ENCODE measurements around the gene SSU72.

Gene SSU72

DNA sequence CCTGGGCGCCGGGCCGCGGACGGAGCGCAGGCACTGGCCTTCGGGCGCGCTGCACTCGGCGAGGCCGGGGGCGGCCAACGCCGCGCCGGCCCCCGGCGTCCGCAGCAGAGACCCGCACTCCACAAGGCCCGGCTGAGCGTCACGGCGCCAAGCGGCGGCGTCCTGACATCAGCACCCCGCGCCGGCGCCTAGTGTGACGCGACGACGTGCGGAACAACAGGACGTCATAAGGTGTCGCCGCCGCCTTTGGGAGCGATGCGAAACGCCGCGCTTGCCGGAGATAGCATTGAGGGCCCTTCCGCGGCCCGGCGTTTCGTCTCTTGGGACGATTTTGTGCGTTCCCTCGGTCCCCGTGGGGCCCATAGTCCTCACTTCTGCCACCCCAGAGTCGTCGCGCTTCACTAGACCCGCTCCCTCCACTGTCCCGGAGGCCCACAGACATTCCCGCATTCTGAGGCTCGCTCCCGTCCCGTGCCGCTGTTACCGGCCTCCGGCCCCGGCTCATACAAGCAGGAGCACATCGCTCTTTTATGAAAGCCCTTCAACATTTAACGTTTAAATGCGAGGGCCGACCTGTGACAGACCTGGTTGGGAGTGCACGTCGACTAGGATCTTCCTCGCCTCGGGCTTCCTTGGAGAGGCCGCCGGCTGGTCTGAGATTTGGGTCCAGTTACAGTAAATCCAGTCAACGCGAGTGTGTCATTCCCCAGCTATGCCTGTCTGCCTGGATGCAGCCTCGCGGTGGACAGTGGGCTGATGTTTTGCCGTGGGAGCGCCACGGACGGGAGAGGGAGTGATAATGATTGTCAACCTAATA is at the start of gene SSU72:
Gene SSU72, minus strand, starts transcription at position 143 of the 817 bp plus-strand sequence. CDS start 306 bp downstream, outside the sequence.
- DNase-seq, result peak; percentile 97

DNA sequence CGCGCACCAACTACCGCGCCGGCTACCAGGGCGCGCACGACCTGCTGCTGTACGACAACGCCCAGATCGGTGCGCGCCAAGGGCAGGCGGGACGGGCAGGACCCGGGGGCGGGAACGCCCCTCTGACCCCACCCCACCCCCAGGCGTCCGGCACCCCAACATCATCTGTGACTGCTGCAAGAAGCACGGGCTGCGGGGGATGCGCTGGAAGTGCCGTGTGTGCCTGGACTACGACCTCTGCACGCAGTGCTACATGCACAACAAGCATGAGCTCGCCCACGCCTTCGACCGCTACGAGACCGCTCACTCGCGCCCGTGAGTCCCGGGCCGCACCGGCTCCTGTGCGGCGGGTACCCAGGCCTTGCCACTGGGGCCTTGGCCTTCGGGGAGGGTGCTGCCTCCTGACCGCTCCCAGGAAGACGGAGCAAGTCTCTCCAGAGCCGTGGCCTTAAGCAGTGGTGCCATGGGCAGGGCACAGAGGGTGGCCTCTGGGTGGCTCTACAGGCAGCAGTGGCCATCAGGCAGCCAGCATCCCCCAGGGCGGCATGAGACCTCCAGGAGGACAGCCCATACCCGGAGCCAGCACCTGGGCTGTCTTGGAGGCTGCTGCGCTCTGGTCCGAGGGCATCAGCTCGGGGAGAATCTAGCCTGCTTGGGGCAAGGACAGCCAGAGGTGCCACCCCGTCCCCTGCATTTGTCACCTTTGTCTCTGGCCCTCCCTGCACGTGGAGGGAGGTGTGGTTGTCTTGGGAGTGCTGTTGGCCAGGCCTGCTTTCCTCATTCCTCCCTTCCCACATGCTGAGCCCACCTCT is 49.2 kb upstream of the SSU72 start:
- DNase-seq, result no peak

DNA sequence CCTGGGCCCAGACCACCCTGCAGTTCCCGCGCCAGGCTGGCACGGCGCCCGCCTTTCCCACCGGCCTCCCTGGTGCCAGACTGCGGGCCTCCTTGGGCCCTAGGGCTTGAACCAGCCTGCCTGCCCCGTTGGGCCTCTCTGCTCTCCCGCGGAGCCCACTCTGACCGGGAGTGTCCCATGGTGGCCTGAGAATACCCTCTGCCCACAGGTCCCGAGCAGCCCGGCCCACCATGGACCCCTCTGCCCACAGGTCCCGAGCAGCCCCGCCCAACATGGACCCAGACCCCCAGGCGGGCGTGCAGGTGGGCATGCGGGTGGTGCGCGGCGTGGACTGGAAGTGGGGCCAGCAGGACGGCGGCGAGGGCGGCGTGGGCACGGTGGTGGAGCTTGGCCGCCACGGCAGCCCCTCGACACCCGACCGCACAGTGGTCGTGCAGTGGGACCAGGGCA is 48.5 kb upstream of the SSU72 start:
- DNase-seq, result no peak

DNA sequence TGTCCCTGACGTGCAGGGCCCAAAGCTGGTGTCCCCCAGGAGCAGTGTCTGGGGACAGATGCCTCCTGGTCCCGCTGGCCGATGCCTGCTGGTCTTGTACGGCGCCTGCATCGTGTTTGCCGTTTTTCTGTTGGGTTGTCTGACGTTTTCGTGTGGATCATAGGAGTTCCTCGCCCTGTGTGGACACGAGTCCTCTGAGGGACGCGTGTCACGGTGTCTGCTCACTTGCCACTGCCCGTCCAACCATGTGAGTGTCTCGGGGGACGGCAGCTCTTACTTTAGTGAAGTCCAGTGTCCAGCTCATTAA is 48.1 kb upstream of the SSU72 start:
- DNase-seq, result no peak

DNA sequence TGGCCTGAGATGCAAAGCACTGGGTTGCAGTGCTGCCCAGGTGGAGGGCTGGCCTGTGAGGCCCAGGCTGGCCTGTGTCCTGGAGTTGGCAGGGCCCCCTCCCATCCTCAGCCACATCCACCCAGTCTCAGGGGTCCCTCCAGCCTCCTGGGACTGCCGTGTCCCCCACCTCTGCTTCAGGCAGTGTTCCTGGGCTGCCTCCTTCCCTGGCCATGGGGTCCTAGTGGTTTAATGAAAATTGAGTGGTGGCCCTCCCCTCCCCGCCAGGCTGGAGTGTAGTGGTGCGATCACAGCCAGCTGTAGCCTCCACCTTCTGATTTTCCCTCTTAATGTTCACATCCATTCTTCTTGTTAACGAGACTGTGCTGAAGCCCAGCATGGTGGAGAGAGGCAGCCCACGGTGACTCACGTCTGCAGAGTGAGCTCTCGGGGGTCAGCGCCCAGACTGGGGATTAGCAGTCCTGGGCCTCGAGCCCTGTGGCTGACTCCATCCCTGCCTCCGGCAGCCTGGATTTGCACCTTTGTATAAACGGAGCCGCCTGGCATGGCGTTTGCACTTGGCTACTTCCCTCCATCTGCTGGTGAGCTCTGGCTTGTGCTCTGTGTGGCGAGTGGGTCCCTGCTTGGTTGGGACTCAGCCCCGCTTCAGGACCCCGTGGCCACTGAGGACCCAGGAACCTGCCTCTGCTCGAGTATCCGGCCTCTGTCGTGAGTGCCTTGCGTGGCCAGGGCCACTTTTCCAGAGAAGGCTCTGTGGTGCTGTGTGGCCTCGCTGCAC is 47.5 kb upstream of the SSU72 start:
- DNase-seq, result no peak

DNA sequence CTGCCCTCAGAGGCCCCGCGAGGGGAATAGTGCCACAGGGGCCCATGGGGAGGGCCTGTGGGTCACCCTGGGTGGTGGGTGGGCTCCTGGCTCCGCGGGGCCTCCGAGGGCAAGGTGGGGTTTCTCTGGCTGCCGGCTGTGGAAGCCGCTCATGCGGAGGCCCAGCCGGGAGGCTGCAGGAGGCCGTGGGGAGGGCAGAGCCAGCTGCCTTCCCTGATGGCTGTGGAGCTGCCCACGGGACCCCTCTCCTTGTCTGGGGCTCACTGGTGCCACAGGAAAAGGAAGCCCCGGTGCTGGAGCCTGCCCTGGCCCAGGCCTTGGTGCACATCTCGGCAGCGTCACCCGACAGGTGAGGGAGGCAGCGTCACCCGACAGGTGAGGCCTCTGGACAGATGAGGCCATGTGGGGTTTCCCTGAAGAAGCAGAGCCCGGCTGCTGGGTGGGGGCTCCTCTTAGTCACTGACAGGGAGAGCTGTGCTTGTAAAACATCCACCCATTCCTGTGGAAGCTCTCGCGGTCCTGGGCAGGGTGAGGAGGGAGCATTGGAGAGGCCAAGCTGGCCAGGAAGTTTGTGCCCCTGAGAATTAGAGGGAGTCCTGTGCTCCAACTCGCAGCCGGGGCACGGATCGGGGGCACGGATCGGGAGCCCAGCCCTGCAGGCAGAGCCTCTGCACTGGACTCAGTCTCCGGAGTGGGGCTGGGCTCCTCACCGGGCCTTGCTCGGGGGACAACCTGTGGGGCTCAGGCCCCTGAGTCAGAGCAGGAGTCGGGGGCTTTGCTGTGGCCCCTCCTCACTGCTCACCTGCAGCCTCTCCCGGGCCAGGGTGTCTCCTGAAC is 46.7 kb upstream of the SSU72 start:
- DNase-seq, result no peak

DNA sequence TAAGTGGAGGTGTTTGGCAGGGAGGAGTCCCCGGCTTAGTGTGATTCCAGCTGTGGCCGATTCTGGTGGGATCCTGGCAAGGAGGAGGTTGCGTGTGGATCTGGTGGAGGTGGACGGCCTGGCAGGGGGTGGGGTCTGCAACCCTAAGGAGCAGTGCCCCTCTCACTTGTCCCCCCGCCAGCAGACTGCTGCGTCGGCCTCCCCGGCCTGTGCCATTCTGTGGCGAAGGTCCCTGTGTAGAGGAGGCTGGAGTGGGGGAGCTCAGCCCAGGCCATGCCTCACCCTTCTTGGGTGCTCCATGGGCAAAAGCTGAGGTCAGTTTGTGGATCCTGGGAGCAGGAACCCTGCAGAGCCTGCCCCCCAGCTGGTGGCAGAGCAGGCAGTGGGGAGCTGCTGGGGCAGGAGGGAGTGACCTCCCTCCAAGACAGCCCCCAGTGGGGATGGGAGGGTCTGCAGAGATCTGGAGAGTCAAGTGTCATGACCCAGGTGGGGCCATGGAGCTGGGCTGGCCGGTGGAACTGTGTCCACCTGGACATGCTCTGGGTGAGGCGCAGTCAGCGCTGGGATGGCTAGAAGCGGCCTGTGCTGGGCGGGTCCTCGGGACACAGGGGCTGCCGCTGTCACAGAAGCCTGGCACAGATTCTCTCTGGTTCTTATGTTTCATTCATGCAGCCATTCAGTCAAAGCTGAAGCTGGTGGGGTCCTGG is 45.9 kb upstream of the SSU72 start:
- no peak for DNase-seq

DNA sequence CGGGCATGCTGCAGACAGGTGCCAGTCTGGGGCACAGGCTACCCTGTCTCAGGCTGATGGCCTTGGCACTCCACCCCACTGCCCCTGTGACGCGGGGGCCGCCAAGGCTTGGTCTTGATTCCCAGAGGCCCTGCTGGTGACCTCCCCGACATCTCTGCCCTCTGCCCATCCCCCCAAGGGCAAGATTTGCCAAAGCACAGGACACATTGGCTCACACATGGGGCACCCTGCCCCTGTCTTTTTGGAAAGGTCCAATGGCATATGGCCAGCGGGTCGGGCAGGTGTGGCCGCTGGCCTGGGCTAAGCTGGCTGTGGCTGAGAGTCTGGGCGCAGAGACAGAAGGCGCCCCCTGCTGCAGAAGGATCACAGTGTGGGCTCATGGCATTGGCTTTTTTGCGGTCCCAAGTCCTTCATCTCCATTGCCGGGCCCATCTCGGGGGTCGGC is 45.3 kb upstream of the SSU72 start:
- DNase-seq, result peak; percentile 28

DNA sequence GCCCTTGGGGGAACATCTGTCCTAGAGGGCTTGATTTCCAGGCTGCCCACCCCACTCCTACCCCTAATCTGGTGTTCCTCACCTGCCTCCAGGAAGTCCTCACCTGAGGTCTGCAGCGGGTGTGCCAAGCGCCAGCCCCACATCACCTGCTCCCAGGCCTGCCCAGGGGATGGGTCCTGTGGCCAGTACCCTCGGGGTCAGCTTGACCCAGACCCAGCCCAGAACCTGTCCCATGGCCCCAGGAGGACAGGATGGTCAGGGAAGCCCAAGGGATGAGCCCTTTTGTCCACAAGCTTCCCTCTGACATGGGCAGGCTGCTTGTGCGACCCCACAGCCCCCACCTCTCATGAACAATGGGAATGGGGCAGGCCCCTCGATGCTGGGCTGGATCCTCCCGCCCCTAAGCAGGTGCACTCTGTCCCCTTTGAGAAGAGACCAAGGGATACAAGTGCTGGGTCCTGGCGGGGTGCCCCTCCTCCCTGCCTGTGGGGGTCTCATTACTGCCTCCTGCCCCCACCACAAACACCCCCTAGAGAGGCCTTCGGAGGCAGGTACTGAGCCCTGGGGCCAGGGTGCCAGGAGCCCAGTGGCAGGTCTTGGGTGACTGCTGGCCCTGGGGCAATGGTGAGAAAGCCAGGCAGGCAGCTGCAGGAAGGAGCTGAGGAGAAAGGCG is 43.9 kb upstream of the SSU72 start:
- DNase-seq, result no peak

DNA sequence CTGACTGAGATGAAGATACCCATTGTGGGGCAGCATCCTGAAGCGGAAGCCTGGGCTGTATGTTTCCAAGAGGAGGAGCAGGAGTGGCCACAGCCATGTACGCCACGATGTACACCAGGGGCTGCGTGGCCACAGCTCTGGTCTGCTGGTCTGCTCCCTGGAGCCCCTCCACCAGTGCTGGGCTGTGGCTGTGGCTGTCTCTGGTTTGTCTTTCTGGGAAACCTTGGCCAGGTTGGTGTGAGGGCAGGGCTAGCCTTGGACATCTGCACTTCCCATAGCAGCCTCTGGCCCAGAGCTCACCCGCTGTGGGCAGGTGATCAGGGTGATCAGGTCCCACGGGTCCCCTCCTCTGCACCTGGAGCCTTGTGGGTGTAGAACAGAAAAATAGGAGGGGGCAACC is 43.3 kb upstream of the SSU72 start:
- no peak for DNase-seq

DNA sequence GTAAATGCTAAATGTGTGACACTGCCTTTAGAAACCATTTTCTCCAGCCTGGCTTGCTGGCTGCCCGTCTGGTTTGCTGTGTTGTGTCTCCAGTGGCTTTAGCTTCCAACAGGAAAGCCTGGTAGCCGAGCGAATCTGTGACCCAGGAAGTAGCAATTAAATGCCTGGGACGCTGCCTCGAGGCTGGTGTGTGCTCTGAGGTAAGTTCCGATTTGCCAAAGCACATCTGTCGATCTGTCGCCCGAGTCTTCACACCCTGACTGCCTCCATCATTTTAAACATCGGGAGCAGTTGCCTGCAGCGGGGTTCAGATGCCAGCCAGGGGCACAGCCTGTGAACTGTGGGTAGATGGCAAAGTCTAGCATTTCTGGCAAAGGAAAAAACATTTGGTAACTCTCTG is 42.9 kb upstream of the SSU72 start:
- DNase-seq, result no peak

DNA sequence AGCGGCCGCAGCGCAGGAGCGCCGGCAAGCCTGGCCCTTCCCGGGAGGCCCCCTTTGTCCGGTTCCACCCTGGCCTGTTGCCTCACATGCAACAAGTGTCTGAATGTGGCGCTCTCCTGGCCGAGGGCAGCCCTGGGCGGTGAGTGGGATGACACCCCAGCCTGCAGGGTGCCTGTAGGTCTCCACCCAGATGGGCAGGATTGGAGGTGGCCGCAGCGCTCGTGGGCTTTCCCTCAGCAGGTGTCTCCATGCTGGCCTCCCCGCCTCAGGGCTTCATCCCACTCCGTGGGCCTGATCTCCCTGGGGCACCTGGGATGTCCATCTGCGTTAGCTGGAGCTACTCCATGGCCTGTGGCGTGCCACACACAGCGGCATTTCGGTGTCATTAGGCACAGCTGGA is 42.2 kb upstream of the SSU72 start:
- DNase-seq, result no peak

DNA sequence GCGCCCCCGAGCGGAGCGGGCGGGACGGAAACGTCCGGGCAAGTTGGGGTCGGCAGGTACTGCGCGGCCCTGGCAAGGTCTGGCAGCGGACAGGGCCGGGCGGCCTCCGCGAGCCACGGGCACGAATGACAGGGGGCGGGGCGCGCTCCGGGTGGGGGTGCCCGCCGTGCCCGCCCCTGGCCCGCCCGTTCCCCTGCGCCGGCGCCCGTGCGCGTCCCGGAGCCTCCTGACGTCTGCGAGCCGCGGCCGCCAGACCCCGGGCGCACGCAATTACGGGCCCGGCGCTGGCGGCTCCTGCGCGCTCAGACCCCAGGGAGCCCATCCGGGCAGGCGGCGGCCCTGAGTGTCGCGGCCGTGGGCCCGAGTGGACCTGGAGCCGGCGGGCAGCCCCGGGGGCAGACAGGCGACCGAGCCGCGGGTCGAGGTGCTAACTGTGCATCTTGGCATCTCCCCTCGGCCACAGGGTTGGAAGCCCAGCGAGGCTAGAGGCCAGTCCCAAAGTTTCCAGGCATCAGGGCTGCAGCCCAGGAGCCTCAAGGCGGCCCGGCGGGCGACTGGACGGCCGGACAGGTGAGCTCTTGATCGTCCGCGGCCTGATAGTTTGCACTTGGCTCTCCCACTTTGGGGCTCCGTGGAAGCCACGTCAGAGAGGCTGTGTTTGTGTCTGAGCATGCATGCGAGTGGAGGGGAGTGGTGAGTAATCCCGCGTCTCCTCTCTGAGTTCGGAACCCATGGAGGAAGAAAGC is 41.6 kb upstream of the SSU72 start:
- DNase-seq, result peak; percentile 61

DNA sequence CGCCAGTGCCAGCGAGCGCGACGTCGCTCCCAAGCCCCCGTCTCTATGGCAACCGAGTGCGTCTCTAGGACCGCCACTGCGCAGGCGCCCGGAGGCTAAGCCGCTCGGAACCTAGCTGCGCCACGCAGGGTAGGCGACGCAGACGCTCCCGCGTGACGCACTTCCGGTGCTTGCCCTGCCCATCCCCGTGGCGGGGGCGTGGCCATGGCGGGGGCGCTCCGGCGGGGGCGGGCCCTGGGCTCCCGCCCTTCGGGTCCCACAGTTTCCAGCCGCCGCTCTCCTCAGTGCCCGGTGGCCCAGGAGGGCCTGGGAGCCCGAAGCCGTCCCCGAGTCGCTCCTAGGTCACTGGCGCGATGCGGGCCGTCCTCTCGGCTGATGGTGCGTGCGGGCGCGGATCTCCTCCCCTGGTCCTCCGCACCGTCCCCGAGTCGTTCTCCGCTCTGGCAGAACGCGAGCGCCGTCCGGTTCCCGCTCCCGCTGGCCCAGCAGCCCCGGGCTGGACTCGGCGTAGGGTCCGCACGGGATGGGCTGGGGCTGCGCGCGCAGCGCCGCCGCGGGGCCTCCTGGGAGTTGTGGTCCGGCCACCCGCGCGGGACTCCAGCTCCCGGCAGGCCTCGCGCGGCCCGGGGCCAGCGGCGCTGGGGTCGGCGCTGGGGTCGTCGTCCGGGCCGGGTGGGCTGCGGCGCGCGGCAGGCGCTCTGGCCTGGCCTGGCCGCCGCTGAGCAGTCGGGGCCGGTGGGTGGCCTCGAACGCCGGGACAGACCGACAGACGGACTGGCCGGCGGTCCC is 40.8 kb upstream of the SSU72 start, which contains the start of gene MIB2:
Gene MIB2, plus strand, starts transcription at position 245 of the 789 bp plus-strand sequence. CDS start 7,953 bp downstream, outside the sequence.
- peak; percentile 99 for DNase-seq

DNA sequence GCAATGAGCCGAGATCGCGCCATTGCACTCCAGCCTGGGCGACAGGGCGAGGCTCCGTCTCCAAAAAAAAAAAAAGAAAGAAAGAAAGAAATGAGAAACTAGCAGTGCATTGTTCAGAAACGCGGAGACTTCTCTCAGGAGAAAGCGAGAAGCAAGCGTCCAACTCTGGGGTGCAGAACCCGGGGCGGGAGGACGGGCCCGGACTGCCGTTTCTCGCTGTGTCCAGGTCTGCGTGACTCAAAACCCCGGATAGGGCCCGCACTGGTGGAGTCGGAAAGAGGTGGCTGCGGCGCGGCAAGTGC is 40.2 kb upstream of the SSU72 start:
- DNase-seq, result no peak

DNA sequence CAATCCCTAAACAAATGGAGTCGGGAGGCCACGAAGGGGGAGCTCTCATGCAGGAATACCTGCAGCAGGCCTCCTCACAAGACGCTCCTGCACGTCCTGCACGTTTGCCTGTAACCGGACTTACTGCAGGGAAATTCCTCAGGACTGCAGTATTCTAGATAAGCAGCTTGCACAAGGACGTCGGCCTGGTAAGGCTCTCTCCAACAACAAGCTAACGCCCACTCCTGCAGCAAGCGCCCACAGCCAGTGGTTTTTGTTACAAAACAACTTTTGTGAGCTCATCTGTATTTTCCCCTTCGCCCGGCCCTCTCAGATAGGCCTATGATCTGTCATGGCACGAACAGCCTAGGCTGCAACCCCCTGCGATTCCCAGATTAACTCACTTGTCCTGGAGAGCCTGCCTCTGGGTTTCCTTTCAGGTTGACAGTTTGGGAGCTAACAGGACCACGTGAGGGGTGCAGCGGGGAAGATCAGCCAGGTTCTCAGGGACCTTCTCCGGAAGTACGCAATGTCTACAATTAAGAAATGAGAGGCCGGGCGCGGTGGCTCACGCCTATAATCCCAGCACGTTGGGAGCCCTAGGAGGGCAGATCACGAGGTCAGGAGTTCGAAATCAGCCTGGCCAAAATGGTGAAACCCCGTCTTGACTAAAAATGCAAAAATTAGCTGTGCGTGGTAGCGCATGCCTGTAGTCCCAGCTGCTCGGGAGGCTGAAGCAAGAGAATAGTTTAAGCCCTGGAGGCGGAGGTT is 39.7 kb upstream of the SSU72 start:
- peak; percentile 96 for DNase-seq

DNA sequence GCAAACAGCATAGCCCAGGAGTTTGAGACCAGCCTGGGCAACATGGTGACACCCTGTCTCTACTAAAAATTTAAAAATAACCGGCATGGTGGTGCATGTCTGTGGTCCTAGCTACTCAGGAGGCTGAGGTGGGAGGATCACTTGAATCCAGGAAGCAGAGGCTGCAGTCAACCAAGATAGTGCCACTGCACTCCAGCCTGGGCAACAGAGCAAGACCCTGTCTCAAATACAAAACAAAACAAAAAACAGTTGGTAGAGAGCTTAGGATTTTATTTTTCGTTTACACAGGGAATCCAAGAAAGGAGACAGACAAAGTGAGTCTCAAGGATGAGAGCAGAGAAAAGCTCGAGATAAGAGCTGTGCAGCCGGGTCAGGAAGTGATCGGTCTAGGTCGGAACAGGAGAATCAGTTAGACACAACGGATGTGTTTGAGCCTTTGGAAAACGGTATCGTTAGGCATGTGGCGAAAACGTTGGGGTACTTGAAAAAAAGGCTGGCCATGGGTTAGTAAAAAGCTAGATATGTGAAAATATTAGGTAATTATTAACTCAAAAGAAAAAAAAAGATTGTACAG is 38.9 kb upstream of the SSU72 start:
- no peak for DNase-seq

DNA sequence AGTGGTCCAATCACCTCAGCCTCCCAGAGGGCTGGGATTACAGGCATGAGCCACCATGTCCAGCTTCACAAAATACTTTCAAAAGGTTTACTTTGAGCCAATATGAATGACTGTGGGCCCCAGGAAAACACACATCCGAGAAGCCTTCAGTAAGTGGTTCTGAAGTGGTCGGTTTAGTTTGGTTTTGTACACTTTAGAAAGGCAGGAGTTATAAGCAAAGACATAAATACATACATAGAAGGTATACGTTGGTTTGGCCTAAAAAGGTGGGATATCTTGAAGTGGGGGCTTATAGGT is 37.4 kb upstream of the SSU72 start:
- DNase-seq, result no peak

DNA sequence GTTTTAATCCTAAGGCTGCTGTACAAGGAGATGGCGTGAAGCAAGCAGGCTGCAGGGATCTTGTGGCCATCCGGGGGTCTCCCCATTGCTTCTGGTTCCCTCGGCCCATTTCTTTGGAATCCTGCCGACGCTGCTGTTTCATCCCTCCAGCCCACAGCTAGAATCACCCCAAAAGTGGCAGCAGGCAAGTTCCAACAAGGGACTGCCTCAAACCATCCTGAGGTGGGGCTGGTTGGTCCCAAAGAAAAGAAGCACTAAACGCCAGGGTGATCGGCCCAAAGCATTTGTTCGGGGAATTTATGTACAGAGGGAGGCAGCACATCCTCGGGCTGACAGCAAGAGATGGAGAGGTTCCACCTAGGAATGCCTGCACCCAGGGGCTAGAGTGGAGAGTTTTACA is 36.1 kb upstream of the SSU72 start:
- no peak for DNase-seq
